Myocyte (in vitro differentiated cells): Measurements from ENCODE around the gene MRPL11. TPM values are rescaled to one million over a fixed set of nuclear protein-coding genes. Genes with fewer than 3 reads are reported as not detected.
"Not testable (repeated sequence)": the region's sequence is repeated elsewhere in the genome, so short reads cannot be mapped to it uniquely, and the experiment has no call there.

Source experiments
- DNase-seq: peaks from one replicate; pipeline ENCODE4 v3.0.0-alpha.2; 2012; ENCODE audit warnings: low read depth
- total RNA-seq: library from RNA; depleted of rRNA; stranded (reverse); fragments of >200 nt; gene quantifications from 2 replicates; pipeline ENCODE4 v1.2.3, GENCODE V29; 2014

The MRPL11 gene
- total RNA-seq, 1 donor from 2014 or later: 23.1 TPM

DNA sequence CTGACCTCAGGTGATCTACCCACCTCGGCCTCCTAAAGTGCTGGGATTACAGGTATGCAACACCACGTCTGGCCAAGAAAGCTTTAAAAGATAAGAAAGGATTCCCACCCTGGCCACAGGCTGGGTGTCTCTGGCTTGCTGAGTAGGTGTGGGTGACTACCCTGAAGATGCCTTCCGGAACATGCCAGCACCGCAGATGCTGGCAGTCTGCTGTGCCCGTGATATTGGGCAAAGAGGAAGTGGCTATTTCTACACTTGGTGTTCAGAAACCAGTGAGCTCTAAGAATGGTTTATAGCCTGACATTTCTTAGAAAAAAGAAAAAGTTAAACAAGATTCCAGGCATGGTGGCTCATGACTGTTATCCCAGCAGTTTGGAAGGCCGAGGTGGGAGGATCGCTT, 6.1 kb downstream of the MRPL11 start:
- no peak for DNase-seq

DNA sequence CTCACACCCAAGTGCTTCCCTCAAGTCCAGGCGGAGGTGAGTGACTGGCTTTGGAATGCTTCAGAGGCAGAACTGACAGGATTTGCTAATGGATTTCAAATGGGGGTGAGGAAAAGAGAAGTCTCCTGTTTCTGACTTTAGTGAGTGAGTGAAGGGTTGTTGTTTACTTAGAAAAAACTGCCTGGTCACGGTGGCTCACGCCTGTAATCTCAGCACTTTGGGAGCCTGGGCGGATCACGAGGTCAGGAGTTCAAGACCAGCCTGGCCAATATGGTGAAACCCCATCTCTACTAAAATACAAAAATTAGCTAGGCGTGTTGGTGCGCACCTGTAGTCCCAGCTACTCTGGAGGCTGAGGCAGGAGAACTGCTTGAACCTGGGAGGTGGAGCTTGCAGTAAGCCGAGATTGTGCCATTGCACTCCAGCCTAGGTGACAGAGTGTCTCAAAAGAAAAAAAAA, 6.7 kb downstream of the MRPL11 start:
- not testable (repeated sequence) for DNase-seq

DNA sequence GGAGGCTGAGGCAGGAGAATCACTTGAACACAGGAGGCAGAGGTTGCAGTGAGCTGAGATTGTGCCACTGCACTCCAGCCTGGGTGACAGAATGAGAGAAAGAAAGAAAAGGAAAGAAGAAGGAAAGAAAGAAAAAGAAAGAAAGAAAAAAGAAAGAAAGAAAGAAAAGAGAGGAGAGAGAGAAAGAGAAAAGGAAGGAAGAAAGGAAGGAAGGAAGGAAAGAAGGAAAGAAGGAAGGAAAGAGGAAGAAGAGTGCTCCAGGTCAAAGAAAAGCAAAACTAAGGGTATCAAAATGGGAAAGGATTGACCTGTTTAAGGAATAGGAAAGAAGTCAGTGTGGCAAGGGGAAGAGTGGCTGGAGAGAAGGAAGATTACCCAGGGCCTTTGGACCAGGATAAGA, 7.4 kb downstream of the MRPL11 start:
- not testable (repeated sequence) for DNase-seq

DNA sequence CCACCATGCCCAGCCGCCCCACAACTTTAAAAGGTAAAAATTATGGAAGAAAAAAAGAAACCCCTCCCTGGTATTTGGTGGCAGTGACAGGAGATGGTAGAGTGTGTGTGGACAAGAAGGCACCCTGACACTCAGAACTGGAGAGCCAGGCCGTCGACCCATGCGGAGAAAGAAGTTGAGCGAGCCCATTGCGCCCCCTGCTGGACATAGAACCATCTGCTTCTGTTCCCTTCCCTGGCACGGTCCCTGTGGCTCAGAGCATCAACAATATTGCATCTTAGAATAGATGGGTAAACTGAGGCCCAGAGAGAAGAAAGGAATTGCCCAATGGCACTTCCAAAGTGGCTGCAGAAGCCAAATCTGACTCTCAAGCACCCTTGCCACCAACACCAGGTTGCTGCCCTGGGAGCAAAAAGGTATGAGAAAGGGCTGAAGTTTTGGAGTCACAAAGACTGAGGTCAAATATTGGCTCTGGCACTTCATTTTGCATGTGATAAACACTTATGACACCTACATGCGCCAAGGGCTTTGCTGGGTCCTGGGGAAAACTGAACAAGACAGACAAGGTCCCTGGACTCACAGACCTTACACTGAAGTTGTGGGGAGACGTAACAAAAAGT, 8.6 kb downstream of the MRPL11 start:
- DNase-seq: peak; percentile 75

DNA sequence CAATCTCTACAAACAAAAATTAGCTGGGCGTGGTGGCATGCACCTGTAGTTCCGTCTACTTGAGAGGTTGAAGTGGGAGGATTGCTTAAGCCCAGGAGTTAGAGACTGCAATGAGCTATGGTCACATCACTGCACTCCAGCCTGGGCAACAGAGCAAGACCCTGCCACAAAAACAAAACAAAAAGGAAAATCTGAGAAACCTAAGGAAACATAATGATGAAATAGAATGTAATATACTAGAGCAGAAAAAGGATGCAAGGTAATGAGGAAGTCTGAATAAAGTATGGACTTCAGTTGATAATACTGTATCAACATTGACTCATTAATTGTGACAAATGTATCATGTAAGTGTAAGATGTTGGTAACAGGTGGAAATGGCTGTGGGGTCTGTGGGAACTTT, 9.7 kb downstream of the MRPL11 start:
- no peak for DNase-seq

DNA sequence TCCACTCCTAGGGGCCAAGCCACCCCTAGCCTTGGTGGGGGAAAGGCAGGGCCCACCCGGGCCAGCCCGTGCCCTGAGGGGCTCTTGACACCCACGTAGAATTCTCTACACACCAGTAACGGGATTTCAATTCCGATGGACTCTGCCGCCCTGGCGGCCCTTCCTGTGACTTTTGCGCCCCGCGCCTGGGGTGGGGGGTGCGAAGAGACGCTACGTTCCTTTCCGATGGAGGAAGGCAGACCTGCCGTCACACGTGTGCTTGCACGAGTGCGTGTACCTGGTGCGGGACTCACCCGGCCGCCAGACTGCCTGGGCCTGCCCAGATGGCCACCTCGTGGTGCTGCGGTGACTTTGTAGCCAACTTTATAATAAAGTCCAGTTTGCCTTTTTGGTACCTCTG, 12.3 kb downstream of the MRPL11 start:
- DNase-seq: no peak

DNA sequence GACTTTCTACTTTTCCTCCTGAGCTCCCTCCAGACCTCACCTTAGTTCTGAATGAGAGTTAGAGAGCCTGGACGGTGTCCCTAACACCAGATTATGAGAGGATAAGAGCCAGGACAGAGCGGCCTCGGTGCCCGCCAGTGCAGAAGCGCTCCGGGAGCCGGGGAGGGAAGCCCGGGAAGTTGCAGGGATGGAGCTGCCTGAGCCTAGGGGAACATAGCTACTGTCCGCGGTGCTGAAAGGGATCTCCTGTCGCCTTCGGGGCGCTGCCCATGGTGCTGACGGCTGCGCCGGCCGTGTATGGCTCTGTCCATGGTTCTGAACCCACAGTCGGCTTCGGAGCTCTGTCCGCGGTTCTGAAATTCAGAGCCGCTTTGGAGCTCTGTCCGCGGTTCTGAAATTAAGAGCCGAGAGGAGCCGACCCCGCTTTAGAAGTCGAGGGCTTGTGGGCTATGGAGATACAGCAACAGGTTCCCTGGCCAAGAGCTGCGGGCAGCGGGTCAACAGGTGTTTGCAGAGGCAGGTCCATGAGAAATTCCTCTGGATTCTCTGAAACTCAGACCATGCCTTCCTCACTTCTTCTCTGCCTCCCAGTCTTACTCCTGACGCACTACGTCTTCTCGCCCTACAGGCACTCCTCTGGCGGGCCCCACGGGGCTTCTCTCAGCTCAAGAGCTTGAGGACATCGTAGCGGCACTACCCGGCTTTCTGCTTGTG, 17.0 kb downstream of the MRPL11 start:
- peak; percentile 90 for DNase-seq

DNA sequence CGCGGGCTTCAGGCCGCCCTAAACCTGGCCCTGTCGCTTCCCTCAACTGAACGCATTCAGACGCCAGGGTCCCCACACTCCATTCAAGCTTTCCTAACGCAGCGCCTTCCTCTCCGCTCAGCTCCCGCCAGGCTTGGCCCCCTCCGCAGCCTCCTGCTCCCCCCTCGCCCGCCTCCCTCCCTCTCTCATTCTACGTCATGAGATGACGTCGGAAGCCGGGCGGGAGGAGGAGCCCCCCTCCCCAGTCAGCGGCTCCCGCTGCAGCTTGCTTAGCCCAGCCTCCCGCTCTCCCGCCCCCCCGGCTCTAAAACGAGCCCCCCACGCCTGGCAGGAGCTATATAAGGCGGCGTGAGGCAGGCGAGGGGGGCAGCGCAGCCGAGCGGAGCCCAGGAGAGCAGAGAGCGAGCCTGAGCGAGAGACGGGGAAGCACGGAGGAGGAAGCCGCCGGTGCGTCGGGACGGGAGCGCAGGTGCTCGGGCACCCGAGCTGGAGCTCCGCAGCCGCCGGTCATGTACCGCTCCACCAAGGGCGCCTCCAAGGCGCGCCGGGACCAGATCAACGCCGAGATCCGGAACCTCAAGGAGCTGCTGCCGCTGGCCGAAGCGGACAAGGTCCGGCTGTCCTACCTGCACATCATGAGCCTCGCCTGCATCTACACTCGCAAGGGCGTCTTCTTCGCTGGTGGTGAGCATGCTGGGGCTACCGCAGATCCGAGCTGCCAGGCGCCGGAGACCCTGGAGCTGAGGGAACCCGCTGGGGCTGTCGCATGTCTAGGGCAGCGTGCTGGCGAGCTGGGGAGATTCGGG, 17.8 kb downstream of the MRPL11 start, which contains the start of gene NPAS4:
Gene NPAS4 (plus strand): TSS at position 365 of the 806 bp plus-strand sequence. CDS start 145 bp downstream, at position 510.
- no peak for DNase-seq

DNA sequence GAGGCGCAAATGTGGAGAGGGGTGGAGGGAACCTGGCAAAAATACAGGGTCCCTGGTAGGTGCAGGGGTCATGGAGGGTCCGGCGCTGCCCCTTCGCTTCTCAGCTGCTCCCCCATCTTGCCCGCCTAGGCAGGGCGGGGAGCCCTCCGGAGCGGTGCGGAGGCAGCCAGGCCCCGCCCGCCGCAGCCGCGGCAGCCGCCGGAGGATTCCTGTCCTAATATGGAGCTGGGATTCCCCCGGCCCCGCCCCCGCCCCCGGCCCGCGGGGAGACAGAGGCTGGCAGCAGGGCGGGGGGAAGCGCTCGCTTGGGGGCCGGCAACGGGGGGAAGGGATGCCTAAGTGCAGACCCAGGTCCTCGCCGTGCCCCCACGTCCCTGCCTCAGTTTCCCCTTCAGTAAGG, 18.8 kb downstream of the MRPL11 start:
- DNase-seq: no peak

DNA sequence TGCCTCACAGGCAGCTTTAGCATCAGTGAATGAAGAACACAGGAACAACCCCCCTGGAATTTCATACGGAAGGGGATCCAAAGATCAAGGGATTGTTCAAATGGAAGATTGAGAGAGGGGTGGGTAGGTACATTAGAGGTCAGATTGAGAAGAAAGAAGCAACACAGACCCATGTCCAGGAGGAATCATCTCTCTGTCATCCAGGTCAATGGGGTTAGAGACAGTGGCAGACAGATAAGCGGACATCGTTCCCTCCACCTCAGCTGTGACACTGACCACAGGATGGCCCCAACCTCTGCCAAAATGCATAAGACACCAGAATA, 19.7 kb downstream of the MRPL11 start:
- DNase-seq: no peak

DNA sequence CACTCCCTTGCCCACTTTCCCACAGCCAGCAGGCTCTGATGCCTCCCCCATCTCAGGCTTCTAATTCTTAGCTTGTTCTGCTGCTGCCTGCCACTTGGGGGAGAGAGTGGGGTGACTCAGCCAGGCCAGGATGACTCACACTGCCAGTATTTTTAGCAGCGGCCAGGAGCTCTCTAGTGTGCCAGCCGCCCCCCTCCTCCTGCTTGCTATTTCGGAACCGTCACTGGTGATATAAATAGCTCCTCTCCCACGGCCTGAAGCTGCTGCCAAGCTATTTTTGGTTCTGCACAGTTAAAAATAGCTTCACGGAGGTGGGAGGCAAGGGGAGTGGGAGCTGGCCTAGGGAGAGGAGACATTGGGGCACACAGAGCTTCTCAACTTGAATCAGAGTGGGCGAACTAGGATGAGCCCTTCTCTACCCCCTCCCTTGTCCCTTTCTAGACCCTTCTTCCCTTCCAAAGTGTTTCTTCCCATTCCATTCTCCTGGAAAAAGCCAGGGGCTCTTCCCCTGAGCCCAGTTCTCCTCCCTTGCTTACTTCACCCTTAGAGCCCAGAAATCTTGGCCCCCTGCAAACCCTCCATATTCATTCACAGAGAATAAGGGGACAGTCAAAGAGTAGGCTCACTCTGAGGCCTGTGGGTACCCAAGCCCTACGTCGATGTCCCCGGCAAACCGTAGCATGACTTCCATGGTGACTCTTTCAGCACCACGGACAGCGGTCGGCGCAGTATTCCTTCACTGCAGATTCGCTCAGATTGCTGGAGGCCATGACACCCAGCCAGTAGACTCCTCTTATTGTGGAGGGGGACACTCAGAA, 20.3 kb downstream of the MRPL11 start:
- peak; percentile 97 for DNase-seq

DNA sequence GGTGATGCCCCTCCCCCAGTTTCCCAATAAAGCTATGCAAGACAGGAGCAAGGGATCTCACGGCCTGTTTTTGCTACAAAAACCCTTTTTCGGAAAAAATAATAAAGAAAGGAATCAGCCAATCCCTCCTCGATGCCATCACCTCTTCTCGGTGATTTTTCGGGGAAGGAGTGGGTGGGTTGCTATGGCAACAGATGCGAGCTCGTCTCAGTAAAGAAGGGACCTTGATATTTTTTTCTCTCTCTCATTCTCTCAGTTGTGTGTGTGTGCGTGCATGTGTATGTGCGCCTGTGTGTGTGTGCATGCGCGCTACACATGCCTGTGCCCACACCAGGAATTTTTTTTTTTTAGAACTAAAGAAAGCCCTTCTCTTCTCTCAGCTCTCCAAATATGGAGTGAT, 21.6 kb downstream of the MRPL11 start:
- DNase-seq: no peak

DNA sequence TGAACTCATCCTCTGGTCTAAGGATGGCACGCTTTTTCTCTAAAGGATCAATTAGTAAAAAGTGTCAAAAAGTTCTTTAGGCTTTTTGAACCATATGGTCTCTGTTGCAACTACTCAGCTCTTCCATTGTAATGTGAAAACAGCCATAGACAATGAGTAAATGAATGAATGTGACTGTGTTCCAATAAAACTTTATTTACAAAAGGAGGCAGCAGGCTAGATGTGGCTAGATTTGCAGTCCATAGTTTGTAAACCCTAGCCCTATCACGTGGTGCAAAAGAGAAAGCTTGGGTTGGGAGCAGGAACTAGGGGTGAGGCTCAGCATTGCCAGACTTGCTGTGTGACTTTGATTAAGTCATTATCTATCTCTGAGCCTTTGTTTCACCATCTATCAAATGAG, 23.2 kb downstream of the MRPL11 start:
- no peak for DNase-seq

DNA sequence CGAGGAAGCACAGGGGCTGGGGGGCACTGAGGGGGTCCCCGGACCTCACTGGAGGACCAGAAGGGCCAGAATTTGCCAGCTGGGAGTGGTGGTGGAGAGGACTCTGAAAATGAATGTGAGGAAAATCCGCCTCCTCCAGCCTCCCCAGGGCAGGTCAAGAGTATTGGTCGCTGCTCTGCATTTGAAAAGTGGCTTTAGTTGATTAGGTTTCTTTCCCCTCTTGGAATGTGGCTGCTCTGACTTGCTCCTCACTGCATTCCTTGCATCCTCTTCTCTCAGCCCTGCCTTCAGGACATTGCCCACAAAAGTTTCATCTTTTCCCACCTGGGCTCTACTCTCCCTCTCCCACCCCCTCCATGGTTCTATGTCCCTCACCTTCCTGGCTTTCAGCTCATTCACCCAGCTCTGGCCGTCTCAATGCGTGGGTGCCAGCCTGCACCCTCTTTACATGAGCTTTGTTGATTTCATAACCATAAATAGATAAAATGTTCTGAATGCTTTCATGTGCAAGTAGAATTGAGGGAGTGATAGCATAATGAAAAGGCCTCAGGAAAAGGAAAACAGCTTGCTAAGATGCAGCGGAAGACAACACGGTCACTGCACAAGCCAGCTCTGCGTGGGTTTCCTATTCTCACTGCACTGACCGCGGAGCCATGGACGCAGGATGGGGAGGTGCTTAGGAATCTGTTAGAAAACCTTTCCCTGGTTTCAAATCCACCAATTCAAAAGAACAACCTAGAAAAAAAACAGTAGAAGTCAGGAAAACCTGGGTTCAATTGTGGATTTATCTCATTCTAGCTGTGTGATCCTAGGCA, 24.3 kb downstream of the MRPL11 start:
- no peak for DNase-seq

DNA sequence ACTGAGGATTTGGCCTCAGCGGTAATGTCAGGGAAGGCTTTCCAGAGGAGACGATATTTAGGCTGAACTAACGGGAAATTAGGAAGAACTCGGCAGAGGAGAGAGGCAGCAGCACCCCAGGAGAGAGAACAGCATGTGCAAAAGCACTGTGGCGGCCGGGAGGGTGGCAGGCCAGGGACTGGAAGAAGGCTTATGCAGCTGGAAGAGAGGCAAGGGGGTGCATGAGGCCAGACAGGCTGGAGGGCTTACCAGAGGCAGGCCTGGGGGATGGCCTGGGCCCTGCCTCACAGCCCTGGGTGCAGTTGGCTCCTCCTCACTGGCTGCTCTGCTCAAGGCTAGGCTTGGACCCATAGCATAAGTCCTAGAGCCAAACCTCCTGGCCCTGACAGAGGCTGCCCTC, 25.5 kb downstream of the MRPL11 start:
- DNase-seq: no peak

DNA sequence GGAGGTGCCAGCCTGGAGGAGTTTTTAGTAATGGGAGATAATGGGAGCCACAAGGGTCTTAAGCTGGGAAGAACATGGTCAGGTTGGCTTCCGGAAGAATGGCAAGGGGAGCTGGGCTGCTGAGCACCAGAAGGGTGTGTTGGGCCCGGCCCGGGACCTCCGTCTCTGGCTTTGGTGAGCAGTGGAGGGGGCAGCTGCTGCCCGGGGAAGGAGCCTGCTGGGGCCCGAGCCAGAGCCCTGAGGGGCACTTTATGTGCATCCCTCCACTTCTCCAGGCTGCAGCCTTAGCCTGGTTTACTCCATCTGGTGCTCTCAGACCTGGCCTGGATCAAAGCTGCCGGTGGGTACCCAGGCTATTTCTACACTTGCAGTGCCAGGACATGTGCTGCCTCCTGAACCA, 26.5 kb downstream of the MRPL11 start:
- DNase-seq: no peak

DNA sequence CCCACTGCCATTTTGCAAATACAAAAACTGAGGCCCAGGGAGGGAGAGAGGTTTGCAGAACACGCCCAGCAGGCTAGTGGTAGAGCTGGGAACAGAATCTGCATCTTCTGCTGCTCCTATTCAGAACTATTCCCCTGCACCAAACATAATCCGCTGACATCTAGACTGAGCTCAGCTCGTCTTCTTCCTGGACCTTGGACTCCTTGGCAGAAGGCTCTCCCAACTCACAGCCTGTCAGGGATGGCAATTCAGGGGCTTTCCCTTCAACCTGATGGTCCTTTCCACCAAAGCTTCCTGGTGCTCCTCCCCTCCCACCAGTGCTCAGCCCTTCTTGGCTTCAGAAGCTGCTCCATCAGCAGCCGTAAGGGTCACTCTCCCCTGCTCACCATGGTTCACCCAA, 27.3 kb downstream of the MRPL11 start:
- no peak for DNase-seq

DNA sequence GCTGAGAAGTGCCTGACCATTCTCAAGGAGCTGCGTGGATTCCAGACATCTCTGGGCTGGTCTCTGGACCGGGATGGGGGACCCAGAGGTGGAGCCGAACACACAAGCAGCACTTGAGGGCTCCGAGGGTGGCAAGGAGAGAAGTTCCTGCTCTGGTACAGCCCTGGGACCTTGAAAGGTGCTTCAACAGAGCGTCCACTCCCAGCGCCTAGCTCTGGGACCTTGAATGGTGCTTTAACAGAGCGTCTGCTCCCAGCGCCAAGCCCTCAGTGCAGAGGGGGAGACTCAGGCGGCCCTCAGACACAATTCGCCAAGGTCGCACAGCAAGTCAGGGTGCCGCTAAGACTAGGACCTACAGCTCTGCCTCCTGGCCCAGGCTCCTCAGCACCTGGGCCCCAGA, 28.5 kb downstream of the MRPL11 start:
- DNase-seq: no peak

DNA sequence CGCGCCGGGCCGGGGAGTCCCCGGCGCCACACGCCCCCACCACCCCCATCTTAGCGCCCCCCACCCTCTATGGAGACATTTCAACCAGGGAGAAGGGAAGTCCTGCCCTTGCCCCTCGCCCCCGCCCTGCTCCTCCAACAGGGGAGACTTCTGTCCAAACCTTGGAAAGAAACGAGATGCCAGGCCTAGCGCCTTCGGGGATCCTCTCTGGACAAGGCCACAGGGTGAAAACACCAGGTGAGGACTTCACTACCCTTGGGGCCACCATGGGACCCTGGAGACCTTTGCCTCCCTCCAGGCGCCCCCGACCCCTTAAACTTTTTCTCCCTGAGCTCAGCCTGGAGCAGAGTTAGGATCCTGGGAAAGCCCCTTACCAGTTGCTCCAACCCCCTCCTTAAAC, 29.4 kb downstream of the MRPL11 start:
- no peak for DNase-seq

DNA sequence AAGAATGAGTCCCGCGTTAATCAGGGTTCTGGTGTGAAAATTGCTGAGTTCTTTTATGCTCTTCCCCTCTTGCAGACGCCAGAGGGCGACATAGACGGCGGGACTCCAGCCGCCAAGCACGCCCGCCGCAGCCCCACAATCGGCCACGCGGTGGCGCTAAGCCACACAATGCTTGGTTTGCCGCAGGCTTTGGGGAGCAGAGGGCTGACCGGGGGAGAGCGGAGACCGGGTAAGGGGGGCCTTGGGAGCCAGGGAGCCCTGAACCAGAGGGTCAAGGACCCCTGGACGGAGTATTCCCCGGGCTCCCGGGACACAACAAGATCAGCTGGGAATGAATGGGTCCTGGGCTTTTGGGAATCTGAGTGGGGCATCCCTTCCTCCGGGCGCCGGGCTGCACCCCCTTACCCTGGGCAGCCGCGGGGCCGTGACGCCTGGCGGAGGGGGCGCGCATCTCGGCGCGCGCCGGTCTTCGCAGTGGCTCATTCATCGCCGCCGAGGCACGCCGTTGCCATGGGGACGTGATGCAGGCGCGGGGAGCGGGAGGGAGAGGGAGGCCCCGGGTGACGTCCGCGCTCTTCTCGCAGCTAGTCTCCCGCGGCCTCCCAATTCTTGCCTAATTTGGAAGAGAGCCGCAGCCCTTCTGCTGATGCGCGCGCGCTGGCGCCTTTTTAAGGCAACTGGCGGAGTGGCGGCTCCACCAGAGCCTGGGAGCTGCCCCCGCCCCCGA, 30.0 kb downstream of the MRPL11 start:
- peak; percentile 86 for DNase-seq
